OCI-LY1 (cell line): ENCODE data around the gene SYPL1.

ENCODE experiments used
- H2AFZ ChIP-seq: fragments of 200-600 bp; sonication (generic), shearing (Covaris generic); 2 replicates; pipeline ENCODE4 v1.6.0; 2014; ENCODE audit warnings: antibody characterized with exemption, mild to moderate bottlenecking, low read length
- H3F3A ChIP-seq: fragments of 200-600 bp; sonication (generic), shearing (Covaris generic); 2 replicates; pipeline ENCODE4 v1.6.0; 2014; ENCODE audit warnings: mild to moderate bottlenecking, antibody characterized with exemption, low read length, moderate library complexity; ENCODE audit not compliant: insufficient read depth
- H3K27ac ChIP-seq: fragments of 200-600 bp; sonication (generic); 2 replicates; pipeline ENCODE4 v1.5.1; 2014; ENCODE audit warnings: low read length, mixed run types, mild to moderate bottlenecking, low read depth; ENCODE audit not compliant: poor library complexity, severe bottlenecking
- H3K27me3 ChIP-seq: fragments of 200-600 bp; sonication (generic); 2 replicates; pipeline ENCODE4 v1.6.0; 2014; ENCODE audit warnings: antibody characterized with exemption, mild to moderate bottlenecking, low read length, moderate library complexity; ENCODE audit not compliant: insufficient read depth
- H3K36me3 ChIP-seq: fragments of 200-600 bp; sonication (generic); 2 replicates; pipeline ENCODE4 v1.6.1; 2014; ENCODE audit warnings: mild to moderate bottlenecking, antibody characterized with exemption, low read length, moderate library complexity, mixed read lengths; ENCODE audit not compliant: insufficient read depth
- H3K4me1 ChIP-seq: fragments of 200-600 bp; sonication (generic); 2 replicates; pipeline ENCODE4 v1.5.1; 2014; ENCODE audit warnings: mild to moderate bottlenecking, low read length, moderate library complexity; ENCODE audit not compliant: insufficient read depth, severe bottlenecking
- H3K4me2 ChIP-seq: fragments of 200-600 bp; sonication (generic), shearing (Covaris generic); 2 replicates; pipeline ENCODE4 v1.6.1; 2014; ENCODE audit warnings: low read length
- H3K4me3 ChIP-seq: fragments of 200-600 bp; sonication (generic); 2 replicates; pipeline ENCODE4 v1.5.1; 2014; ENCODE audit warnings: low read length, low read depth, mild to moderate bottlenecking, mixed read lengths; ENCODE audit not compliant: poor library complexity, severe bottlenecking
- H3K79me2 ChIP-seq: fragments of 200-600 bp; shearing (Covaris generic); 2 replicates; pipeline ENCODE4 v1.6.1; 2016; ENCODE audit warnings: mixed run types, low read length, mixed read lengths; ENCODE audit not compliant: insufficient read depth
- H3K9ac ChIP-seq: fragments of 200-600 bp; sonication (generic), shearing (Covaris generic); 2 replicates; pipeline ENCODE4 v1.6.1; 2014; ENCODE audit warnings: mild to moderate bottlenecking, low read length, mixed read lengths
- H3K9me2 ChIP-seq: fragments of 200-600 bp; sonication (generic), shearing (Covaris generic); 2 replicates; pipeline ENCODE4 v1.6.1; 2014; ENCODE audit warnings: low read depth, mild to moderate bottlenecking, low read length, mixed read lengths
- H3K9me3 ChIP-seq: fragments of 200-600 bp; shearing (Covaris generic); 2 replicates; pipeline ENCODE4 v1.6.1; 2014; ENCODE audit warnings: low read length, mixed read lengths
- H4K20me1 ChIP-seq: fragments of 200-600 bp; sonication (generic), shearing (Covaris generic); 2 replicates; pipeline ENCODE4 v1.6.0; 2016; ENCODE audit warnings: mild to moderate bottlenecking, low read length; ENCODE audit not compliant: insufficient read depth
- EZH2 ChIP-seq: fragments of 200-600 bp; sonication (generic), shearing (Covaris generic); IDR thresholded peaks from 2 replicates; pipeline ENCODE4 v1.8.0; 2017; ENCODE audit warnings: borderline replicate concordance, mixed run types, mild to moderate bottlenecking, antibody characterized with exemption, low read length, moderate library complexity, mixed read lengths
- TF ChIP-seq, protein P1 (sequence below): fragments of 200-600 bp; sonication (generic), shearing (Covaris generic); IDR thresholded peaks from 2 replicates; pipeline ENCODE4 v1.5.1; 2017; ENCODE audit warnings: mild to moderate bottlenecking, antibody characterized with exemption, low read length, moderate library complexity, mixed read lengths

Gene SYPL1

GRCh38 chr7:106064316-106064715 lies 47.8 kb downstream of the SYPL1 start:
- peaks cover 10% of the 10 kb centered on the region for H3F3A ChIP-seq
- H3K9me3 ChIP-seq, result no peaks in the 10 kb centered on the region
- peaks cover 91% of the 10 kb centered on the region for H3K4me1 ChIP-seq
- H2AFZ ChIP-seq, result no peak overlapping the region
- no peaks in the 10 kb centered on the region for H3K79me2 ChIP-seq
- no peaks in the 10 kb centered on the region for H4K20me1 ChIP-seq
- no peak for TF ChIP-seq EZH2
- TF ChIP-seq, protein P1, sequence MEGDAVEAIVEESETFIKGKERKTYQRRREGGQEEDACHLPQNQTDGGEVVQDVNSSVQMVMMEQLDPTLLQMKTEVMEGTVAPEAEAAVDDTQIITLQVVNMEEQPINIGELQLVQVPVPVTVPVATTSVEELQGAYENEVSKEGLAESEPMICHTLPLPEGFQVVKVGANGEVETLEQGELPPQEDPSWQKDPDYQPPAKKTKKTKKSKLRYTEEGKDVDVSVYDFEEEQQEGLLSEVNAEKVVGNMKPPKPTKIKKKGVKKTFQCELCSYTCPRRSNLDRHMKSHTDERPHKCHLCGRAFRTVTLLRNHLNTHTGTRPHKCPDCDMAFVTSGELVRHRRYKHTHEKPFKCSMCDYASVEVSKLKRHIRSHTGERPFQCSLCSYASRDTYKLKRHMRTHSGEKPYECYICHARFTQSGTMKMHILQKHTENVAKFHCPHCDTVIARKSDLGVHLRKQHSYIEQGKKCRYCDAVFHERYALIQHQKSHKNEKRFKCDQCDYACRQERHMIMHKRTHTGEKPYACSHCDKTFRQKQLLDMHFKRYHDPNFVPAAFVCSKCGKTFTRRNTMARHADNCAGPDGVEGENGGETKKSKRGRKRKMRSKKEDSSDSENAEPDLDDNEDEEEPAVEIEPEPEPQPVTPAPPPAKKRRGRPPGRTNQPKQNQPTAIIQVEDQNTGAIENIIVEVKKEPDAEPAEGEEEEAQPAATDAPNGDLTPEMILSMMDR, result peak; percentile 24; the same call in 1 of the 2 replicates
- no peaks in the 10 kb centered on the region for H3K9me2 ChIP-seq
- peak overlapping the region; percentile 55 for H3K4me2 ChIP-seq
- no peaks in the 10 kb centered on the region for H3K27me3 ChIP-seq
- H3K27ac ChIP-seq, result peak overlapping the region; percentile 99
- peak overlapping the region; percentile 69 for H3K9ac ChIP-seq
- no peaks in the 10 kb centered on the region for H3K36me3 ChIP-seq
- H3K4me3 ChIP-seq, result no peak overlapping the region

DNA sequence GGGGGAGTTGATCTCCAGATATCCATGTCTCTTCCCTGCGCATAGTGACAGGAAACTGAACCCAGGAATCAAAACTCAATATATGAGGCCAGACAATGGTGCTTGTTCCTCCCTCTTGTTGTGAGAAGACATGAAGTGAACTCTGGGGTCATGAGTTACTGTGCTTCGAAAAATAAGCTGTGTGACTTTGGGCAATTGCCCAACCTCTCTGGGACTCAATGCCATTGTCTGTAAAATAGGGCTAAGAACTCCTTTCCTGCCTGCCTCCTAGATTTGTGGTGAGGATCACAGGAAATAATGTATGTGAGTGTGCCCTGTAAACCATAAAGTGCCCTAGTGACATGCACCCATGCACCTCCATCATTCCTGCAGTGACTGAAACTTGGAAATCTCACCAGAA lies 48.4 kb downstream of the SYPL1 start:
- Histone ChIP-seq H3K9me2 (no peaks in the 10 kb centered on the region), H4K20me1 (no peaks in the 10 kb centered on the region), H2AFZ (no peak overlapping the region), H3K4me3 (peak overlapping the region; percentile 0), H3K9me3 (no peaks in the 10 kb centered on the region), H3K4me2 (peak overlapping the region; percentile 55), H3K27ac (peak overlapping the region; percentile 99), H3K79me2 (no peaks in the 10 kb centered on the region), H3F3A (peaks cover 16% of the 10 kb centered on the region), H3K27me3 (no peaks in the 10 kb centered on the region), H3K9ac (peak overlapping the region; percentile 69), H3K4me1 (peaks cover 91% of the 10 kb centered on the region), H3K36me3 (no peaks in the 10 kb centered on the region)
- TF ChIP-seq EZH2, result no peak
- TF ChIP-seq, protein P1, result no peak

- no peaks in the 10 kb centered on the region for H3K9me3 ChIP-seq
- H3K9ac ChIP-seq, result peak overlapping the region; percentile 69
- peak overlapping the region; percentile 99 for H3K27ac ChIP-seq
- TF ChIP-seq, protein P1, result no peak
- TF ChIP-seq EZH2, result no peak
- peak overlapping the region; percentile 55 for H3K4me2 ChIP-seq
- H3K27me3 ChIP-seq, result no peaks in the 10 kb centered on the region
- peak overlapping the region; percentile 0 for H3K4me3 ChIP-seq
- H4K20me1 ChIP-seq, result no peaks in the 10 kb centered on the region
- H3F3A ChIP-seq, result peaks cover 23% of the 10 kb centered on the region
- no peak overlapping the region for H2AFZ ChIP-seq
- H3K79me2 ChIP-seq, result no peaks in the 10 kb centered on the region
- H3K4me1 ChIP-seq, result peaks cover 91% of the 10 kb centered on the region
- H3K36me3 ChIP-seq, result no peaks in the 10 kb centered on the region
- no peaks in the 10 kb centered on the region for H3K9me2 ChIP-seq
Observed at GRCh38 chr7:106063024-106063423, 49.1 kb downstream of the SYPL1 start.
